Fibroblast of skin of right biceps (primary cell): ENCODE results near the gene NFAT5.
"Not testable (repeated sequence)": the region's sequence is repeated elsewhere in the genome, so short reads cannot be mapped to it uniquely, and the experiment has no call there.

Experiments used
- DNase-seq: peaks from one replicate; pipeline ENCODE4 v3.0.0-alpha.2; 2013

The NFAT5 gene

GRCh38 chr16:69555867-69556266, 9.9 kb upstream of the NFAT5 start:
- no peak for DNase-seq

GRCh38 chr16:69559164-69559563, 6.6 kb upstream of the NFAT5 start:
- no peak for DNase-seq

- DNase-seq = not testable (repeated sequence)
Observed at GRCh38 chr16:69561367-69561766, 4.4 kb upstream of the NFAT5 start.

GRCh38 chr16:69561901-69562300, 3.9 kb upstream of the NFAT5 start:
- DNase-seq = no peak

GRCh38 chr16:69562813-69563212, 3.0 kb upstream of the NFAT5 start:
- DNase-seq = no peak

GRCh38 chr16:69563605-69564580, 1.9 kb upstream of the NFAT5 start:
- peak; percentile 56 for DNase-seq

GRCh38 chr16:69564845-69565670, 708 bp upstream of the NFAT5 start:
- no peak for DNase-seq

- peak; percentile 80 for DNase-seq
Observed at GRCh38 chr16:69566240-69566980, 644 bp downstream of the NFAT5 start.

GRCh38 chr16:69566981-69567680, 1.4 kb downstream of the NFAT5 start:
- no peak for DNase-seq

GRCh38 chr16:69568676-69569075, 2.9 kb downstream of the NFAT5 start:
- DNase-seq = no peak

GRCh38 chr16:69578771-69579170, 13.0 kb downstream of the NFAT5 start:
- DNase-seq = not testable (repeated sequence)

GRCh38 chr16:69579783-69580481, 14.2 kb downstream of the NFAT5 start:
- DNase-seq = no peak

GRCh38 chr16:69581297-69581696, 15.5 kb downstream of the NFAT5 start:
- DNase-seq = no peak

- DNase-seq = not testable (repeated sequence)
Observed at GRCh38 chr16:69584493-69584892, 18.7 kb downstream of the NFAT5 start.

- no peak for DNase-seq
Observed at GRCh38 chr16:69589434-69590269, 23.9 kb downstream of the NFAT5 start.

- DNase-seq = no peak
Observed at GRCh38 chr16:69590590-69590989, 24.8 kb downstream of the NFAT5 start.

- no peak for DNase-seq
Observed at GRCh38 chr16:69593751-69594255, 28.0 kb downstream of the NFAT5 start.

GRCh38 chr16:69595127-69596036, 29.6 kb downstream of the NFAT5 start:
- DNase-seq = peak; percentile 52

GRCh38 chr16:69596801-69597200, 31.0 kb downstream of the NFAT5 start:
- DNase-seq = no peak
